Activated CD4-positive, alpha-beta T cell treated with anti-CD3 and anti-CD28 coated beads, Interleukin-2, amount 10 ng/mL, durations not matched to agents 24 days and 14 days (primary cell): Measurements from ENCODE around the gene RPUSD1. TPM values are rescaled to one million over a fixed set of nuclear protein-coding genes. Genes with fewer than 3 reads are reported as not detected.

Source experiments
- DNase-seq: peaks from one replicate; pipeline ENCODE4 v3.0.0; 2022
- H3K27ac Mint-ChIP-seq: one replicate; pipeline ENCODE4 v1.8.0; 2022; ENCODE audit warnings: mild to moderate bottlenecking, mixed read lengths
- H3K27me3 Mint-ChIP-seq: one replicate; pipeline ENCODE4 v1.8.0; 2022; ENCODE audit warnings: mixed read lengths
- H3K36me3 Mint-ChIP-seq: one replicate; pipeline ENCODE4 v1.8.0; 2022; ENCODE audit warnings: low read depth, mild to moderate bottlenecking, mixed read lengths
- H3K4me1 Mint-ChIP-seq: one replicate; pipeline ENCODE4 v1.8.0; 2021; ENCODE audit warnings: mixed read lengths
- H3K4me3 Mint-ChIP-seq: one replicate; pipeline ENCODE4 v1.8.0; 2022; ENCODE audit warnings: mild to moderate bottlenecking, moderate library complexity, mixed read lengths
- H3K9me3 Mint-ChIP-seq: one replicate; pipeline ENCODE4 v1.8.0; 2021; ENCODE audit warnings: mixed read lengths
- intact Hi-C: fragments of 100-400 bp; cut with micrococcal nuclease; formaldehyde crosslinking; loops from one replicate; pipeline ENCODE4 v1.15.1; 2023
- total RNA-seq: library from RNA; stranded (reverse); gene quantifications from 2 replicates; pipeline ENCODE4 v1.2.3, GENCODE V29; 2022

RPUSD1 gene
- total RNA-seq, 1 donor from 2014 or later: 45.0 TPM

- DNase-seq: peak; percentile 98
- H3K27ac Mint-ChIP-seq: peak within 1 kb of the TSS; percentile 62
- peaks cover 16% of the 10 kb centered on the region for H3K36me3 Mint-ChIP-seq
- peak within 1 kb of the TSS; percentile 85 for H3K4me3 Mint-ChIP-seq
- peaks cover 9% of the 10 kb centered on the region for H3K4me1 Mint-ChIP-seq
- intact Hi-C loops: loop anchor here (1.0 to 5.0 kb wide), 3 partner anchors 26 to 568 kb away; partner anchors contain the start of genes CHTF18, METRN, RPUSD1 and UBE2I
- H3K9me3 Mint-ChIP-seq: no peaks in the 10 kb centered on the region
- no peaks in the 10 kb centered on the region for H3K27me3 Mint-ChIP-seq
Measured at GRCh38 chr16:740764-741505, 47.2 kb downstream of the RPUSD1 start, which contains the start of gene CIAO3. TSS of gene CIAO3 (minus strand) at chr16:740997. CDS start at chr16:740985, 12 bp downstream.

- peak overlapping the region; percentile 45 for H3K27ac Mint-ChIP-seq
- intact Hi-C loops: loop anchor here (2.0 to 5.0 kb wide), 2 partner anchors 47 to 568 kb away; partner anchors contain the start of genes CHTF18, RPUSD1 and UBE2I
- H3K27me3 Mint-ChIP-seq: no peaks in the 10 kb centered on the region
- no peaks in the 10 kb centered on the region for H3K9me3 Mint-ChIP-seq
- H3K4me1 Mint-ChIP-seq: peaks cover 11% of the 10 kb centered on the region
- H3K36me3 Mint-ChIP-seq: peaks cover 18% of the 10 kb centered on the region
- no peak for DNase-seq
- H3K4me3 Mint-ChIP-seq: peak overlapping the region; percentile 85
Measured at GRCh38 chr16:740459-740763, 47.8 kb downstream of the RPUSD1 start.

- Mint-ChIP-seq H3K27ac (peak overlapping the region; percentile 41), H3K9me3 (no peaks in the 10 kb centered on the region), H3K36me3 (peaks cover 20% of the 10 kb centered on the region), H3K27me3 (no peaks in the 10 kb centered on the region), H3K4me3 (peak overlapping the region; percentile 85), H3K4me1 (peaks cover 14% of the 10 kb centered on the region)
- DNase-seq: no peak
- intact Hi-C loops: loop anchor here (2.0 to 5.0 kb wide), 2 partner anchors 47 to 569 kb away; partner anchors contain the start of genes CHTF18, RPUSD1 and UBE2I
Measured at GRCh38 chr16:739560-740458, 48.4 kb downstream of the RPUSD1 start.

- H3K4me1 Mint-ChIP-seq: peaks cover 14% of the 10 kb centered on the region
- peaks cover 27% of the 10 kb centered on the region for H3K36me3 Mint-ChIP-seq
- no peaks in the 10 kb centered on the region for H3K9me3 Mint-ChIP-seq
- H3K27me3 Mint-ChIP-seq: no peaks in the 10 kb centered on the region
- DNase-seq: no peak
- H3K4me3 Mint-ChIP-seq: no peak overlapping the region
- intact Hi-C loops: no loop called here
- H3K27ac Mint-ChIP-seq: no peak overlapping the region
Measured at GRCh38 chr16:736936-737481, 51.2 kb downstream of the RPUSD1 start.

- Mint-ChIP-seq H3K4me3 (peak overlapping the region; percentile 63), H3K4me1 (peaks cover 14% of the 10 kb centered on the region), H3K27me3 (no peaks in the 10 kb centered on the region), H3K27ac (peak overlapping the region; percentile 80), H3K36me3 (peaks cover 27% of the 10 kb centered on the region), H3K9me3 (no peaks in the 10 kb centered on the region)
- intact Hi-C loops: no loop called here
- DNase-seq: peak; percentile 76
Measured at GRCh38 chr16:735982-736453, 52.2 kb downstream of the RPUSD1 start.

- H3K36me3 Mint-ChIP-seq: peaks cover 27% of the 10 kb centered on the region
- H3K4me1 Mint-ChIP-seq: peaks cover 14% of the 10 kb centered on the region
- H3K27me3 Mint-ChIP-seq: no peaks in the 10 kb centered on the region
- peak overlapping the region; percentile 30 for H3K4me3 Mint-ChIP-seq
- H3K27ac Mint-ChIP-seq: peak overlapping the region; percentile 80
- intact Hi-C loops: no loop called here
- no peak for DNase-seq
- no peaks in the 10 kb centered on the region for H3K9me3 Mint-ChIP-seq
Measured at GRCh38 chr16:734981-735881, 53.0 kb downstream of the RPUSD1 start.

Other genes with a start within 250 kb of the RPUSD1 start
- gene PRR35, start 228.0 kb downstream of the RPUSD1 start, total RNA-seq: not detected in 2 replicates
- gene NHLRC4, start 221.4 kb downstream of the RPUSD1 start, total RNA-seq: 1.1 TPM in 2 replicates
- 43.2 and 50.3 TPM in 2 replicates for gene PIGQ, start 218.4 kb downstream of the RPUSD1 start, total RNA-seq
- 12.5 and 16.5 TPM in 2 replicates for gene RAB40C, start 198.3 kb downstream of the RPUSD1 start, total RNA-seq
- 0.44 and 0.45 TPM in 2 replicates for gene WFIKKN1, start 157.4 kb downstream of the RPUSD1 start, total RNA-seq
- gene METTL26, start 152.1 kb downstream of the RPUSD1 start, total RNA-seq: 146 and 153 TPM in 2 replicates
- 71.2 and 73.0 TPM in 2 replicates for gene MCRIP2, start 146.6 kb downstream of the RPUSD1 start, total RNA-seq
- 99.9 and 111 TPM in 2 replicates for gene WDR90, start 139.0 kb downstream of the RPUSD1 start, total RNA-seq
- 172 and 183 TPM in 2 replicates for gene RHOT2, start 120.2 kb downstream of the RPUSD1 start, total RNA-seq
- gene RHBDL1, start 112.7 kb downstream of the RPUSD1 start, total RNA-seq: 1.1 and 1.2 TPM in 2 replicates
- gene STUB1, start 108.0 kb downstream of the RPUSD1 start, total RNA-seq: 90.2 and 93.8 TPM in 2 replicates
- gene JMJD8, start 104.0 kb downstream of the RPUSD1 start, total RNA-seq: 60.3 and 61.1 TPM in 2 replicates
- 22.4 and 24.1 TPM in 2 replicates for gene WDR24, start 98.0 kb downstream of the RPUSD1 start, total RNA-seq
- 6.4 and 6.8 TPM in 2 replicates for gene FBXL16, start 82.6 kb downstream of the RPUSD1 start, total RNA-seq
- 27.7 and 30.2 TPM in 2 replicates for gene METRN, start 73.3 kb downstream of the RPUSD1 start, total RNA-seq
- 38.5 and 56.3 TPM in 2 replicates for gene ANTKMT, start 67.2 kb downstream of the RPUSD1 start, total RNA-seq
- gene CCDC78, start 61.9 kb downstream of the RPUSD1 start, total RNA-seq: 6.9 and 8.0 TPM in 2 replicates
- 13.1 and 20.9 TPM in 2 replicates for gene HAGHL, start 61.3 kb downstream of the RPUSD1 start, total RNA-seq
- gene CIAO3, start 47.4 kb downstream of the RPUSD1 start, total RNA-seq: 39.5 and 42.5 TPM in 2 replicates
- not detected in 2 replicates for gene MSLN, start 27.6 kb downstream of the RPUSD1 start, total RNA-seq
- 141 and 147 TPM in 2 replicates for gene CHTF18, start 239 bp upstream of the RPUSD1 start, total RNA-seq
- not detected in 2 replicates for gene GNG13, start 12.4 kb upstream of the RPUSD1 start, total RNA-seq
- gene LMF1, start 182.6 kb upstream of the RPUSD1 start, total RNA-seq: 10.4 and 11.9 TPM in 2 replicates
- 0.77 and 0.92 TPM in 2 replicates for gene SOX8, start 193.4 kb upstream of the RPUSD1 start, total RNA-seq